ENCODE results near the gene RAP1GAP2.

Gene RAP1GAP2

DNA sequence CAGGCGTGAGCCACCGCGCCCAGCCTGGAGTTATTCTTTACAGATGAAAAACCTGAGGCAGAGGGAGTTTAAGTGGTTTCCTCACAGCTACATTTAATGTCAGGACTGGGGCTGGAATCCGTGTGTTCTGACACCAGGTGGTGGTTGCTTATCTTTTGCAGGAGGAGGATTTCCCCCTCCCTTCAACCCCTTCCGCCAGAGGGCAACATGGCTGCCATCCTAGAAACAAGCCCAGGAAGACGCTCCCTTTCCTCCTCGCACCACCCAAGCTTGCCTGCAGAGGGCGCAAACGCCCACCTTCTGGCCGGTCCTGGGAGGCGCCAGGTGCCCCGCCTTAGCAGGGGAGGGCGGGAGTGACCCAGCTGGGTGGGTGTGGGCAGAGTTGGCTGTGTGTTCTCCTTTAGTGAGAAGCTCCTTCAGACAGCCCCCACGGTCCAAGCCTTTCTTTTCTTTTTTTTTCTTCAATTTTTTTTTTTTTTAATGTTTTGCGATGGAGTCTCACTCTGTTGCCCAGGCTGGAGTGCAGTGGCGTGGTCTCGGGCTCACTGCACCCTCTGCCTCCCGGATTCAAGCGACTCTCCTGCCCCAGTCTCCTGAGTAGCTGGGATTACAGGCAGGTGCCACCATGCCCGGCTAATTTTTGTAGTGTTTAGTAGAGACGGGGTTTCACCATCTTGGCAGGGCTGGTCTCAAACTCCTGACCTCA lies 9.9 kb upstream of the RAP1GAP2 start:
- DNase-seq, result peak; percentile 93

GRCh38 chr17:2789700-2790099 lies 6.5 kb upstream of the RAP1GAP2 start:
- no peak for DNase-seq

DNA sequence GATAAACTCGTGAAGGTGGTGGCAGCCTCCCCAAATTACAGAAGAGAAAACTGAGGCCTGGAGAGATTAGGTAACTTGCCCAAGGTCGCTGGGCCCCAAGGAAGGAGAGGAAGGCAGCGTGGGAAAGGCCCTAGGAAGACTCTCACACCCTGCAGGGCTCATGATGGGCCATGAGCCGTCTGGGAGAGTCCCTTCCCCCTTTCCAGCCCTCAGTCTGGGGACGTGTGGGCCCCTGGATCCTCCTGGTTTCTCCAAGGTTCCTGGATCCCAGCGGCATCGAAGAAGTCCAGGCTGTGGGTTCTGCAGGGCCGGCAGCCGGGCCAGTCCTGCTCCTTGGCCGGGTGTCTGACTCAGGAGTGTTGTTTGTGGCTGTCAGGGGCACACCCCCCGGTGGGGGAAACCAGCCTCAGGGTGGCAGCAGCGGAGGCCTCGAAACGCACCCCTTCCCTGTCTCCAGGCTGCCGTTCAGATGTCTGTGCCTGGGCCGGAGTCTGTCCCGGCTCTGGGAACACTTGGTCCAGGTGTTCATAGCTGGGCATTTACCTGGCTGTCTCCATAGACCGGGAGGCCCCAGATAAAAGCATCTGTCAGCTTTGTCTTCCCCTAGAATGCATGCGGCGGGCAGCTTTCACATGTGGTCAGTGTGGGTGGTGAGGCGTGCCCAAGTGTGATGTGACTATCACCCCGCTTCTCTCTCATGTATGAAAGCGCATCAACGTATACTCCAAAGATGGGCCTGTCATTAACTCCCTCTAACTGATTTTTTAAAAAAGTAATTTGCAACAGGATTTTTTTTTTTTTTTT lies 3.7 kb upstream of the RAP1GAP2 start:
- peak; percentile 54 for DNase-seq

GRCh38 chr17:2794111-2794803 lies 2.0 kb upstream of the RAP1GAP2 start:
- DNase-seq, result no peak

GRCh38 chr17:2795441-2796163 lies 636 bp upstream of the RAP1GAP2 start:
- DNase-seq, result no peak

DNA sequence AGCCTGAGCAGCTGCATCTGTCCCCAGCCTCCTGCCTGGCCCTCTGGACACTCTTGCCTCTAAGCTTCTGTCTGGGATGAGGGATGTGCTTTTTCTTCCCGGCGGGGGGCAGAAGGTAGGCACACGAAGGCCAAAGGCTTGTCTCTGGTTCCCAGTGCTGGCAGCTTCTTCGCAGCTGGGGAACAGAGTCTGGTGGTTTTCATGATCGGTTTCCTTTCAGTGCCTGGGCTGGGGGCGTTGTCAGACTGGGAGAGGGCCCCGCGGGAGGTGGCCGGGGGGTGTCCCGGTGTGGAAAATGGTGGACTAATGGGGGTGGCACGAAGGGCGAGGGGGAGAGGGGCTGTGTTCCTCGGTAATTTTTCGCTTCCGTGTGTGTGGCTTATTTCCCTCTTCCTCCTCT lies 988 bp downstream of the RAP1GAP2 start:
- DNase-seq, result no peak

GRCh38 chr17:2797637-2798036 lies 1.4 kb downstream of the RAP1GAP2 start:
- no peak for DNase-seq

DNA sequence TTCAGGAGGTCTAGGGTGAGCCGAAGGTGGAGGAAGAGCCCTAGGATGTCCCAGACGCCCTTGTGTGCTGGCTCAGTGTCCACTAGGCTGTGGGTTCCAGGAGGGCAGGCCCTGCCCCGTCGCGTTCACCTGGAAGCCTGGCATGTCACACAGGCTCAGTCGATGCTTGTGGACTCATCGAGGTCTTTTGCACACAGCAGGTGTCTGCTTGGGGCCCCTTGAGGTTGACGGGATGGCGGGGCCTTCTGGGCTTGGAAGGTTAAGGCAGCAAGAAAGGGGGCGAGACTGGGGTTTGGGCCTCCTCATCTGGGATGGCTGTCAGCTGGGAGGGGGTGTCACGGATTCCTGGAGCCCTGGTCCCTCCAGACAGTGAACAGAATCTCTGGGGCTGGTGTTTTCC lies 1.9 kb downstream of the RAP1GAP2 start:
- DNase-seq, result no peak

GRCh38 chr17:2798678-2799077 lies 2.4 kb downstream of the RAP1GAP2 start:
- no peak for DNase-seq

- no peak for DNase-seq
Measured at GRCh38 chr17:2799653-2800052, 3.4 kb downstream of the RAP1GAP2 start.

DNA sequence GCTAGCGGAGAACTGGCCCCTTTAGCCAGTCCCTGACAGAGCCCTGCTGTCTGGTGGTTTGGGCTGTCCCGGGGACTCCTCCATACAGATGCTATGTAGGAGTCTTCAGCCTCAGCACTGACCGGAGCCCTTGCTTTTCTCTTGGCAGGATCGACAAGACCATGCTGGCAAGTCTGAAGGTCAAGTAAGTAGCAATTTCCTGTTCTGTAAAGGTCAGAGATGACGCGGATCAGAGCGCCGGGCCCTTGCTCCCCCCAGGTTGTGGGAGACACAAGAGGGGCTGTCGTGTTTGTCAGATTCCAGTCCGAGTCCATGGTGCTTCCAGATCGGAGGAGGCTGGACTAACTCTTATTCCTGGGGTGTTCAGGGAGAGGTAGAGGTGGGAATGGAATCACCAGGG lies 4.1 kb downstream of the RAP1GAP2 start:
- no peak for DNase-seq

DNA sequence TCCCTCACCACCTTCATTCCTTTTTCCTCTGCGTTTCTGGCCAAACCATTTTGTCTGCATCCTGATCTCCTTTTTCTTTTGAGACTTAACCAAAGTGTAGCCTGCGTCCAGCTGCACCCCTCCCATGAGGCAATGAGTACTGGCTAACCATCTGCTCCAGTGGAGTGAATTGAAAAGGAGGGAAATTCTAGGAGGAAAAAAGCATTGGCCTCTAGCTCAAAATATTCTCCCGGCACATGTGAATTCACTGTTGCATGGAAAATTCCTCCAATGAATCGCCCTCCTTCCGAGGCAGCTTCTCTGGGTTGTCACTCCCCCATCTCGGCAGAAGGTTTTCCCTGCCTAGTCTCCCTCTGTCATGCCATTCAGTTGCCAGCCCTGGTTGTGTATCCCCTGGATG lies 5.6 kb downstream of the RAP1GAP2 start:
- DNase-seq, result no peak

DNA sequence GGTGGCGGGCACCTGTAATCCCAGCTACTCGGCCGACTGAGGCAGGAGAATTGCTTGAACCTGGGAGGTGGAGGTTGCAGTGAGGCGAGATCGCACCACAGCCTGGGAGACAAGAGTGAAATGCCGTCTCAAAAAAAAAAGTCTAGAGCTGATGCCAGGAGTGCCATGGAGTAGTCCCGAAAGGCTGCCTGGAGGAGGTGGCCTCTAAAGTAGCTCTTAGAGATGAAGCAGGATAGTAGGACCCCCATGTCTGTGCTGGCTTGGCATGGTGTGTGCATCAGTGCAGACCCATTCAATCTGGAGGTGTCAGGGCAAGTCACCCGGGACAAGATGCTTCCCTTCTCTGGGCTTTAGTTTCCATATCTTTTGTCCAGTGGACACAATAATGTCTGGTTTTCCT lies 6.3 kb downstream of the RAP1GAP2 start:
- DNase-seq, result no peak

DNA sequence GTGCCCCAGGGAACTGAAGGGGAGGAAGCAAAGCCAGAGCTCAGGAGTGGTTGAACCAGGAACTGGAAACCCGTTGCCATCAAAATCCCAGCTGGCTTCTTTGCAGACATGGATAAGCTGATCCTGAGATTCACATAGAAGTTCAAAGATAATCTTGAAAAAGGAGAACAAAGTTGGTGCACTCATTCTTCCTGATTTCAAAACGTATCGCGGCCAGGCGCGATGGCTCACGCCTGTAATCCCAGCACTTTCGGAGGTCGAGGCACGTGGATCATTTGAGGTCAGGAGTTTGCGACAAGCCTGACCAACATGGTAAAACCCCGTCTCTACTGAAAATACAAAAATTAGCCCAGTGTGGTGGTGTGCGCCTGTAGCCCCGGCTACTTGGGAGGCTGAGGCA lies 7.1 kb downstream of the RAP1GAP2 start:
- no peak for DNase-seq

DNA sequence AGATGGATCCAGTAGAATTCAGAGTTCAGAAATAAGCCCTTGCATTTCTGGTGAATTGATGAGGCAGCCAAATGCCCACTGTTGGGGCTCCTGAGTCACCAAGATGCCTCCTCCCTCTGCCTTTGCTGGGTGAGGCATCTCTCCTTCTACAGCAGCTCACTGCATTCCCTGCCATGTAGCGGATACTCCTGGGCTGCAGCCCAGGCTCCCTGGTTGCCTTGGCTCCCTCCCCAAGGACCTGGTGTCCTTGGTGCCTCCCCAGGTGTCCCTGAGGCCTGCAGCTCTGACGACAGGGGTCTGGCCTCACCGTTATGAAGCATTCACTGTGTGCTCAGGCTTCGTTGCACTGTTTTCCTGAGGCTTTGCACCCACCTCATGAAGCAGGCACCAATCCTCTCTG lies 7.7 kb downstream of the RAP1GAP2 start:
- no peak for DNase-seq

GRCh38 chr17:2804912-2805311 lies 8.7 kb downstream of the RAP1GAP2 start:
- no peak for DNase-seq

GRCh38 chr17:2805961-2806360 lies 9.7 kb downstream of the RAP1GAP2 start:
- DNase-seq, result no peak

DNA sequence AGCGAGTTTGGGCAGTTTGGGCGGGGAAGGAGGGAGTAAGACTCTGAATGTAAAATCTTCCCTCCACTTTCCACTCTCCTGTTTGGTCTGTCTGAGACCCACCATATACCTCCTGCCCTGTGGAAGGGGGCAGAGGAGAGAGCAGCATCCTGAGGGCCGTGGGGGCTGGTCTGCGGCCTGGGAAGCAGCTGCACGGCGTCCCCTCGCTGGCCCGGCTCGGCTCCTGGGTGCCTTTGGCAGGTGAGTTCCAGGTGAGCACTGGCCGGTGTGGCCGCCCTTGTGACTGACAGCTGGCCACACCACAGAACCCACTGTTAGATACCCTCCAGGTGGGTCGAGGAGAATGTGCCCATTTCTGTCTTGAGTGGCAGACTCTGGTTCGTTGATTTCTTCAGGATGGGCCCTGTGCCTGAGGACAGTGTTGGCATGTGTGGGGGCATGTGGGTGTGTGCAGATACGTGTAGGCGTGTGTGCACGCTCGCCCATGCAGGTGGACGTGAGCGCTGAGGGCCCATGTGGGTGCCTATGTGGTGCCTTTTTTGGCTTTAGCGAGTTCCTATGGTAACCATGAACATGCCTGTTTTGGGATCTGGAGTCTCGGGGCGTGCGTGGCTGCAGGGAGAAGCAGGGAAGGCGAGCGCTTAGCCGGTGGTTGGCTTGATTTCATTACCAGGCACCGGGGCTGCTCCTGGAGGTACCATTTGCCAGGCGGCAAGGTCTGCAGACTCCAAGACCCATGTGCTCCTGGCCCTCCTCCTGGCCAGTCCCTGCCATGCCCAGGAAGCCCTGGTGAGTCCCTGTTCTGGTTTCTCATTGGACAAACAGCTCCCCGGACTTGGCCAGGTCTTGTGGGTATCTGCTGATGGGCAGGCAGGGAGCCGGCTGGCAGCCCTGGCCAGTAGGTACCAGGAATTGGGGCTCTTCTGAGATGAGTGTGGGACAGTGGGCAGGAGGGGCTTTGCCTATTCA lies 12.4 kb downstream of the RAP1GAP2 start:
- DNase-seq, result no peak

DNA sequence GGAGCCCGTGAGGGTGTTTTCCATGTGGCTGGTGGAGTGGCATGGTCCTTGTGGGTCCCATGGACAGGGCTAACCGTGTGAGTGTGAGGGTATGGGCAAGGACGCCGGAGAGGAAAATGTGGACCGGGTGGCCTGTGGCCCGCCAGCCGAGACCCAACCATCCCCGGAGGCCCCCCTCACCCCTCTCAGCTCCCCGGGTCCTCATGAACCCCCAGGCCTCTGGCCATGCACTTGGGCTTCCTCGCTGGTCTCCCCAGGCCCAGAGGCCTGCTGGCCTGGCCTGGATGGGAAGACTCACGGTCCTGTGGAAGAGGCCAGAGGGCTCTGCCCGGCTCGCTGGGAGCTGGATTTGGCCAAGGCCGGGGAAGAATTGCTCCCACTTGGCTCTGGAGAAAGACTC lies 13.1 kb downstream of the RAP1GAP2 start:
- DNase-seq, result no peak

- peak; percentile 60 for DNase-seq
Measured at GRCh38 chr17:2814049-2814448, 17.8 kb downstream of the RAP1GAP2 start.

GRCh38 chr17:2814481-2815341 lies 18.5 kb downstream of the RAP1GAP2 start:
- peak; percentile 94 for DNase-seq

All from activated CD4-positive, alpha-beta T cell treated with anti-CD3 and anti-CD28 coated beads, Interleukin-10, Interleukin-2, amounts not matched to agents 100 ng/mL and 50 ng/mL, durations not matched to agents 16 hours and 8 hours (primary cell).